ENCODE data around the gene ASTE1. TPM values are rescaled to one million over a fixed set of nuclear protein-coding genes. Genes with fewer than 3 reads are reported as not detected.
A peak's percentile ranks its signal among the peaks of the same experiment; 100 is the strongest.

Gene ASTE1
- total and polyA plus RNA-seq, 9 donors: 3.1 to 11.9 (median 8.6) TPM

- no peak for DNase-seq
- no peak overlapping the region for H3K4me3 ChIP-seq
- intact Hi-C loops (cut with DNase I): no loop called here
- TF ChIP-seq POLR2A (IDR thresholded peaks at IDR 0.05): no peak
- TF ChIP-seq CTCF (IDR thresholded peaks at IDR 0.05): no peak
- TF ChIP-seq EP300 (IDR thresholded peaks at IDR 0.05): no peak
- no peaks in the 10 kb centered on the region for H3K36me3 ChIP-seq
- H3K4me1 ChIP-seq (ENCODE audit: insufficient read depth): peaks cover 1% of the 10 kb centered on the region
- no peak overlapping the region for H3K27ac ChIP-seq
- peaks cover 4% of the 10 kb centered on the region for H3K27me3 ChIP-seq
- H3K9me3 ChIP-seq: no peaks in the 10 kb centered on the region
- WGBS, 3 donors: 76 to 86% (median 82%) methylated on average over 2 of the region's 2 CpGs
These were observed 45.5 kb upstream of the ASTE1 start for GRCh38 chr3:131072099-131072559.

- intact Hi-C loops (cut with DNase I): no loop called here
- no peaks in the 10 kb centered on the region for H3K9me3 ChIP-seq
- DNase-seq: peak in 4 of 5 donors; percentile 11 to 29 (median 25)
- no peaks in the 10 kb centered on the region for H3K36me3 ChIP-seq
- H3K4me3 ChIP-seq: no peak overlapping the region
- peaks cover 1% of the 10 kb centered on the region for H3K4me1 ChIP-seq (ENCODE audit: insufficient read depth)
- TF ChIP-seq CTCF (IDR thresholded peaks at IDR 0.05) (no peak), POLR2A (IDR thresholded peaks at IDR 0.05) (no peak), EP300 (IDR thresholded peaks at IDR 0.05) (no peak)
- H3K27ac ChIP-seq: no peak overlapping the region
- H3K27me3 ChIP-seq: peaks cover 4% of the 10 kb centered on the region
These were observed 41.4 kb upstream of the ASTE1 start for GRCh38 chr3:131067983-131068382.

- Histone ChIP-seq H3K36me3 (no peaks in the 10 kb centered on the region), H3K27me3 (no peaks in the 10 kb centered on the region), H3K27ac (no peak overlapping the region), H3K4me3 (no peak overlapping the region), H3K9me3 (no peaks in the 10 kb centered on the region), H3K4me1 (ENCODE audit: insufficient read depth) (no peaks in the 10 kb centered on the region)
- 53 to 60% (median 60%) methylated on average over 3 of the region's 3 CpGs for WGBS, 3 donors
- TF ChIP-seq EP300 (IDR thresholded peaks at IDR 0.05) (no peak), POLR2A (IDR thresholded peaks at IDR 0.05) (no peak), CTCF (IDR thresholded peaks at IDR 0.05) (no peak)
- no peak for DNase-seq
- intact Hi-C loops (cut with DNase I): no loop called here
These were observed 26.6 kb upstream of the ASTE1 start for GRCh38 chr3:131053043-131053859.

- intact Hi-C loops (cut with DNase I): no loop called here
- Histone ChIP-seq H3K4me1 (ENCODE audit: insufficient read depth) (no peaks in the 10 kb centered on the region), H3K27me3 (no peaks in the 10 kb centered on the region), H3K36me3 (no peaks in the 10 kb centered on the region), H3K4me3 (no peak overlapping the region), H3K27ac (no peak overlapping the region), H3K9me3 (no peaks in the 10 kb centered on the region)
- TF ChIP-seq CTCF (IDR thresholded peaks at IDR 0.05) (no peak), EP300 (IDR thresholded peaks at IDR 0.05) (no peak), POLR2A (IDR thresholded peaks at IDR 0.05) (no peak)
- WGBS, 3 donors: 70 to 77% (median 72%) methylated on average over 3 of the region's 3 CpGs
- no peak for DNase-seq
These were observed 23.4 kb upstream of the ASTE1 start for GRCh38 chr3:131050001-131050400.
